ENCODE data around the gene PGM2.

Gene PGM2

DNA sequence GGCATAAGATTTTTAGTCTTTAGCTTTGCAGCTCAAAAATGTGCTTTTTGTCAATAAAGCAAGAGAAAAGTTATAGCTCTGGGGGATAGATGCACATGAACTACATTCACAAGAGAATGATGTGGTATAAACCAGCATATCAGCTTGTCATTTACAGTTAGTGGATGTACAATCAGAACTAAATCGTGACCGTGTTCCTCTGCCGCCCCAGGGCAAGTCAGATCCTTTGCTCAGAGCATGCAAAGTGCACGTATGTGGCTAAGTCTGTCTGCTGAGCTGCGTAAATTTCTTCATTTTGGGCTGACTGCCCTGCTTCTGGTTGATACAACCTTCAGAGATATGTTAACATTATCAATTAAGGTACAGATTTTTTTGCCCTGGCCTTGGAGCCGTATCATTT is 9.3 kb downstream of the PGM2 start:
- no peak overlapping the region for H3K18ac ChIP-seq (ENCODE audit: low read length)
- H3K4ac ChIP-seq (ENCODE audit: low read length): no peak overlapping the region
- H2AK5ac ChIP-seq (ENCODE audit: low read depth, low read length): no peak overlapping the region
- H3K4me2 ChIP-seq (ENCODE audit: insufficient read depth, low read length, poor library complexity, severe bottlenecking): no peak overlapping the region
- H3K79me1 ChIP-seq (ENCODE audit: low read depth, low read length): no peaks in the 10 kb centered on the region
- H2AFZ ChIP-seq (ENCODE audit: low read length): no peak overlapping the region
- H3K36me3 ChIP-seq (replicated peaks in 1 of 2; ENCODE audit: control insufficient read depth in 2 of 2, insufficient read depth in 2 of 2, low read length in 2 of 2): peaks cover 9 to 73% of the 10 kb centered on the region in 2 donors
- no peak overlapping the region for H3K9ac ChIP-seq (ENCODE audit: low read depth, low read length, poor library complexity)
- H2BK120ac ChIP-seq (ENCODE audit: low read depth, low read length): no peak overlapping the region
- H3K9me3 ChIP-seq (replicated peaks in 1 of 2; ENCODE audit: control insufficient read depth in 2 of 2, insufficient read depth in 1 of 2, low read depth in 1 of 2, low read length in 2 of 2): no peaks in the 10 kb centered on the region
- H2BK12ac ChIP-seq (ENCODE audit: low read length): no peak overlapping the region
- no peak overlapping the region for H4K8ac ChIP-seq (ENCODE audit: low read depth, low read length)
- no peak overlapping the region for H3K23ac ChIP-seq (ENCODE audit: low read depth, low read length, poor library complexity)
- H3K14ac ChIP-seq (ENCODE audit: low read length): no peak overlapping the region
- WGBS, 2 donors (ENCODE audit: extremely low coverage in 2 of 2, insufficient read length in 2 of 2, insufficient replicate concordance in 1 of 2): no CpG with 5 or more reads among the region's 6 CpGs
- H3K4me3 ChIP-seq (ENCODE audit: low read length in 2 of 2): no peak overlapping the region
- no peak overlapping the region for H2BK5ac ChIP-seq (ENCODE audit: low read length)
- no peak overlapping the region for H4K91ac ChIP-seq (ENCODE audit: low read depth, low read length, poor library complexity)
- no peak for DNase-seq (ENCODE audit: low spot score)
- no peak overlapping the region for H3K27ac ChIP-seq (replicated peaks; ENCODE audit: low read length)
- H3K4me1 ChIP-seq (ENCODE audit: control insufficient read depth in 2 of 2, insufficient read depth in 1 of 2, low read depth in 1 of 2, low read length in 2 of 2): peaks cover 2 to 5% of the 10 kb centered on the region in 2 donors
- no peak overlapping the region for H2BK15ac ChIP-seq (ENCODE audit: low read length)
- H3K27me3 ChIP-seq (ENCODE audit: control insufficient read depth in 3 of 3, insufficient read depth in 3 of 3, low read depth in 1 of 3, low read length in 3 of 3): no peaks in the 10 kb centered on the region

DNA sequence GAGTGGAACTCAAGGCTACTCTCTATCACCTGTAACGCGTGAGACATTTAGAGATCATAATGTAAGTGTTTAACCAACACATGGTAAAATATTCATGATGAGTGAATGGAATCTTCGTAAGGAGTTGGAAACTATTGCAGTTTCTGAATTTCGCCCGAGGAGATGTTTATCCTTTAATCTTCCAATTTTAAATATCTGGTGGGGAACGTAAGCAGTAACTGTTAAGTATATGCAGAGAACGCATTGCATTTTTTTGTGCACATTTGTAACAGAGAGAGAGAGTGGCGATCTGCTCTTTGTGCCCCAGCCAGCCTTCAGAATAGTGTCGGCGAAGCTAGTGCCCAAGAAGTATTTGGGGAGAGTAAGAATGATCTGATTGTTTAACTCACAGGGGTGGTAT is 9.8 kb downstream of the PGM2 start:
- no peak overlapping the region for H2AK5ac ChIP-seq (ENCODE audit: low read depth, low read length)
- H4K91ac ChIP-seq (ENCODE audit: low read depth, low read length, poor library complexity): no peak overlapping the region
- no peak overlapping the region for H3K9ac ChIP-seq (ENCODE audit: low read depth, low read length, poor library complexity)
- H3K4me1 ChIP-seq (ENCODE audit: control insufficient read depth in 2 of 2, insufficient read depth in 1 of 2, low read depth in 1 of 2, low read length in 2 of 2): peaks cover 2 to 5% of the 10 kb centered on the region in 2 donors
- H2BK120ac ChIP-seq (ENCODE audit: low read depth, low read length): no peak overlapping the region
- H3K4ac ChIP-seq (ENCODE audit: low read length): no peak overlapping the region
- no peaks in the 10 kb centered on the region for H3K79me1 ChIP-seq (ENCODE audit: low read depth, low read length)
- H3K4me3 ChIP-seq (ENCODE audit: low read length in 2 of 2): no peak overlapping the region
- H3K23ac ChIP-seq (ENCODE audit: low read depth, low read length, poor library complexity): no peak overlapping the region
- WGBS, 2 donors (ENCODE audit: extremely low coverage in 2 of 2, insufficient read length in 2 of 2, insufficient replicate concordance in 1 of 2): no CpG with 5 or more reads among the region's 10 CpGs
- peaks cover 10 to 71% of the 10 kb centered on the region in 2 donors for H3K36me3 ChIP-seq (replicated peaks in 1 of 2; ENCODE audit: control insufficient read depth in 2 of 2, insufficient read depth in 2 of 2, low read length in 2 of 2)
- no peak overlapping the region for H3K18ac ChIP-seq (ENCODE audit: low read length)
- no peaks in the 10 kb centered on the region for H3K27me3 ChIP-seq (ENCODE audit: control insufficient read depth in 3 of 3, insufficient read depth in 3 of 3, low read depth in 1 of 3, low read length in 3 of 3)
- no peak overlapping the region for H2BK12ac ChIP-seq (ENCODE audit: low read length)
- no peak for DNase-seq (ENCODE audit: low spot score)
- no peak overlapping the region for H4K8ac ChIP-seq (ENCODE audit: low read depth, low read length)
- H2BK5ac ChIP-seq (ENCODE audit: low read length): no peak overlapping the region
- H3K14ac ChIP-seq (ENCODE audit: low read length): no peak overlapping the region
- no peak overlapping the region for H2AFZ ChIP-seq (ENCODE audit: low read length)
- H3K9me3 ChIP-seq (replicated peaks in 1 of 2; ENCODE audit: control insufficient read depth in 2 of 2, insufficient read depth in 1 of 2, low read depth in 1 of 2, low read length in 2 of 2): no peaks in the 10 kb centered on the region
- H2BK15ac ChIP-seq (ENCODE audit: low read length): no peak overlapping the region
- H3K4me2 ChIP-seq (ENCODE audit: insufficient read depth, low read length, poor library complexity, severe bottlenecking): no peak overlapping the region
- H3K27ac ChIP-seq (replicated peaks; ENCODE audit: low read length): no peak overlapping the region

GRCh38 chr4:37836838-37837440 is 10.5 kb downstream of the PGM2 start:
- H3K79me1 ChIP-seq (ENCODE audit: low read depth, low read length): no peaks in the 10 kb centered on the region
- H3K4ac ChIP-seq (ENCODE audit: low read length): no peak overlapping the region
- H3K4me3 ChIP-seq (ENCODE audit: low read length in 2 of 2): no peak overlapping the region
- no peaks in the 10 kb centered on the region for H3K27me3 ChIP-seq (ENCODE audit: control insufficient read depth in 3 of 3, insufficient read depth in 3 of 3, low read depth in 1 of 3, low read length in 3 of 3)
- peaks cover 11 to 72% of the 10 kb centered on the region in 2 donors for H3K36me3 ChIP-seq (replicated peaks in 1 of 2; ENCODE audit: control insufficient read depth in 2 of 2, insufficient read depth in 2 of 2, low read length in 2 of 2)
- DNase-seq (ENCODE audit: low spot score): no peak
- no peaks in the 10 kb centered on the region for H3K9me3 ChIP-seq (replicated peaks in 1 of 2; ENCODE audit: control insufficient read depth in 2 of 2, insufficient read depth in 1 of 2, low read depth in 1 of 2, low read length in 2 of 2)
- no peak overlapping the region for H3K4me2 ChIP-seq (ENCODE audit: insufficient read depth, low read length, poor library complexity, severe bottlenecking)
- no peak overlapping the region for H3K18ac ChIP-seq (ENCODE audit: low read length)
- WGBS, 2 donors (ENCODE audit: extremely low coverage in 2 of 2, insufficient read length in 2 of 2, insufficient replicate concordance in 1 of 2): no CpG with 5 or more reads among the region's 4 CpGs
- H3K9ac ChIP-seq (ENCODE audit: low read depth, low read length, poor library complexity): no peak overlapping the region
- H3K14ac ChIP-seq (ENCODE audit: low read length): no peak overlapping the region
- H3K23ac ChIP-seq (ENCODE audit: low read depth, low read length, poor library complexity): no peak overlapping the region
- H4K91ac ChIP-seq (ENCODE audit: low read depth, low read length, poor library complexity): no peak overlapping the region
- H2AFZ ChIP-seq (ENCODE audit: low read length): peak overlapping the region; percentile 10
- peaks cover 2 to 5% of the 10 kb centered on the region in 2 donors for H3K4me1 ChIP-seq (ENCODE audit: control insufficient read depth in 2 of 2, insufficient read depth in 1 of 2, low read depth in 1 of 2, low read length in 2 of 2)
- H2BK15ac ChIP-seq (ENCODE audit: low read length): no peak overlapping the region
- H3K27ac ChIP-seq (replicated peaks; ENCODE audit: low read length): no peak overlapping the region
- H2BK12ac ChIP-seq (ENCODE audit: low read length): no peak overlapping the region
- H2BK120ac ChIP-seq (ENCODE audit: low read depth, low read length): no peak overlapping the region
- no peak overlapping the region for H2AK5ac ChIP-seq (ENCODE audit: low read depth, low read length)
- no peak overlapping the region for H4K8ac ChIP-seq (ENCODE audit: low read depth, low read length)
- H2BK5ac ChIP-seq (ENCODE audit: low read length): no peak overlapping the region

DNA sequence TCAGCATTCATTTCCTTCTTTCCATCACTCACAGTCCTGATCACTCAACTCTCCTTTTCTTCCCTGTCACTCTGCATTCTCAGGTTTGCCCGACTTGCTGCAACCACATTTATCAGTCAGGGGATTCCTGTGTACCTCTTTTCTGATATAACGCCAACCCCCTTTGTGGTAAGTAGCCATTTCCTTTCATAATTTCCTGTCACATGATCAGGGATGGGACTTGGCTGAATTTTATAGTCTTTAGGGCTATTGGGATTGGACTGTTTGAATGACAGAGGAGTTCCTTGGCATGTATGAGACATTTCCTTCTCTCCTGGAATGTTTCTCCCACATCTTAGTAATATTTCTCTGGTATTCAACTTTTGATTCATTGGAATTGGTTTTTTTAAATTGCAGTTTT is 11.0 kb downstream of the PGM2 start:
- H3K79me1 ChIP-seq (ENCODE audit: low read depth, low read length): no peaks in the 10 kb centered on the region
- WGBS, 2 donors (ENCODE audit: extremely low coverage in 2 of 2, insufficient read length in 2 of 2, insufficient replicate concordance in 1 of 2): no CpG with 5 or more reads among the region's 2 CpGs
- no peak for DNase-seq (ENCODE audit: low spot score)

More for the DNA sequence above, 11.0 kb downstream of the PGM2 start:
- Histone ChIP-seq H3K27ac (replicated peaks; ENCODE audit: low read length) (no peak overlapping the region), H3K4me1 (ENCODE audit: control insufficient read depth in 2 of 2, insufficient read depth in 1 of 2, low read depth in 1 of 2, low read length in 2 of 2) (peaks cover 2 to 5% of the 10 kb centered on the region in 2 donors), H3K4ac (ENCODE audit: low read length) (no peak overlapping the region), H2BK12ac (ENCODE audit: low read length) (no peak overlapping the region), H2AK5ac (ENCODE audit: low read depth, low read length) (no peak overlapping the region), H3K4me3 (ENCODE audit: low read length in 2 of 2) (no peak overlapping the region), H2AFZ (ENCODE audit: low read length) (peak overlapping the region; percentile 10), H4K91ac (ENCODE audit: low read depth, low read length, poor library complexity) (no peak overlapping the region), H3K9me3 (replicated peaks in 1 of 2; ENCODE audit: control insufficient read depth in 2 of 2, insufficient read depth in 1 of 2, low read depth in 1 of 2, low read length in 2 of 2) (no peaks in the 10 kb centered on the region), H3K9ac (ENCODE audit: low read depth, low read length, poor library complexity) (no peak overlapping the region), H3K36me3 (replicated peaks in 1 of 2; ENCODE audit: control insufficient read depth in 2 of 2, insufficient read depth in 2 of 2, low read length in 2 of 2) (peaks cover 11 to 68% of the 10 kb centered on the region in 2 donors), H3K18ac (ENCODE audit: low read length) (no peak overlapping the region), H2BK15ac (ENCODE audit: low read length) (no peak overlapping the region), H2BK120ac (ENCODE audit: low read depth, low read length) (no peak overlapping the region), H3K4me2 (ENCODE audit: insufficient read depth, low read length, poor library complexity, severe bottlenecking) (no peak overlapping the region), H3K27me3 (ENCODE audit: control insufficient read depth in 3 of 3, insufficient read depth in 3 of 3, low read depth in 1 of 3, low read length in 3 of 3) (no peaks in the 10 kb centered on the region), H3K23ac (ENCODE audit: low read depth, low read length, poor library complexity) (no peak overlapping the region), H3K14ac (ENCODE audit: low read length) (no peak overlapping the region), H2BK5ac (ENCODE audit: low read length) (no peak overlapping the region), H4K8ac (ENCODE audit: low read depth, low read length) (no peak overlapping the region)

All from neuronal stem cell (in vitro differentiated cells).